Measurements from ENCODE around the gene MORF4L2. TPM values are rescaled to one million over a fixed set of nuclear protein-coding genes. Genes with fewer than 3 reads are reported as not detected.

Gene MORF4L2
- total and polyA plus RNA-seq, 9 of the 15 experiments (the other 6 are each of a cell fraction or from before 2014, with no cell fraction given) = 324 to 781 (median 420) TPM

- TF ChIP-seq ZBTB11 (CRISPR knock-in tag; IDR thresholded peaks at IDR 0.05) = 0 out of 6 replicates have a peak, but pooled peaks of 1 of the 3 experiments have one; percentile 6
- TF ChIP-seq ARNT (IDR thresholded peaks at IDR 0.05) = peak in 1 of 2 experiments; percentile 20; a peak in 2 of 4 replicates
- peak; percentile 33 for TF ChIP-seq BRD9 (IDR thresholded peaks at IDR 0.05; ENCODE audit: low read depth, partially characterized antibody)
- TF ChIP-seq NFIC (IDR thresholded peaks at IDR 0.05) = peak; percentile 73
- 0 out of 2 replicates have a peak, but pooled peaks have one; percentile 13 for TF ChIP-seq HCFC1 (IDR thresholded peaks at IDR 0.05; ENCODE audit: low read depth, low read length)
- peak; percentile 68; the same call in 1 of the 2 replicates for TF ChIP-seq CHAMP1 (IDR thresholded peaks at IDR 0.05)
- no peak for TF ChIP-seq ZBTB7A (IDR thresholded peaks at IDR 0.05; ENCODE audit: borderline replicate concordance, control insufficient read depth, low read depth, low read length)
- TF ChIP-seq POLR2B (IDR thresholded peaks at IDR 0.05; ENCODE audit: low read depth, partially characterized antibody) = peak; percentile 40
- TF ChIP-seq POLR2AphosphoS5 (IDR thresholded peaks at IDR 0.05; ENCODE audit: control insufficient read depth, insufficient read depth, low read depth, low read length) = 0 out of 2 replicates have a peak, but pooled peaks have one; percentile 14
- TF ChIP-seq AFF1 (IDR thresholded peaks at IDR 0.05; ENCODE audit: low read depth in 1 of 2, partially characterized antibody in 2 of 2) = peak in 1 of 2 experiments; percentile 40
- peak; percentile 17; the same call in 1 of the 2 replicates for TF ChIP-seq TEAD4 (IDR thresholded peaks at IDR 0.05; ENCODE audit: low read length)
- TF ChIP-seq TEAD4 (CRISPR knock-in tag; IDR thresholded peaks at IDR 0.05; ENCODE audit: borderline replicate concordance) = no peak
- TF ChIP-seq KDM4B (IDR thresholded peaks at IDR 0.05; ENCODE audit: borderline replicate concordance in 2 of 2, low read depth in 1 of 2) = no peak
- TF ChIP-seq MTA3 (IDR thresholded peaks at IDR 0.05; ENCODE audit: borderline replicate concordance) = peak; percentile 32; the same call in 1 of the 2 replicates
- no peak for TF ChIP-seq CREB1 (IDR thresholded peaks at IDR 0.05)
- TF ChIP-seq CREB1 (CRISPR knock-in tag; IDR thresholded peaks at IDR 0.05) = no peak
- TF ChIP-seq ARID2 (IDR thresholded peaks at IDR 0.05) = peak; percentile 55; the same call in 1 of the 2 replicates
- peak; percentile 68; the same call in 1 of the 2 replicates for TF ChIP-seq SMARCA4 (IDR thresholded peaks at IDR 0.05)
These were observed 1.2 kb upstream of the MORF4L2 start (continued) for GRCh38 chrX:103687696-103688201.

Measured in K562 (cell line).